T-cell (primary cell): ENCODE results near the gene NDUFV1. TPM values are rescaled to one million over a fixed set of nuclear protein-coding genes. Genes with fewer than 3 reads are reported as not detected.
"Not testable (repeated sequence)": the region's sequence is repeated elsewhere in the genome, so short reads cannot be mapped to it uniquely, and the experiment has no call there.

Experiments
- ATAC-seq, 4 experiments: fragments of 200-7000 bp in 3 of 4; fragments of 150-1000 bp in 1 of 4; cut with Tn5 transposase; replicated peaks in 1 of 4; 1 replicate in 3 of 4; 2 replicates in 1 of 4; pipeline ENCODE4 v1.10.0; 2021; ENCODE audit warnings: moderate library complexity in 3 of 4, mild to moderate bottlenecking in 2 of 4, moderate number of reproducible peaks in 1 of 4
- CTCF ChIA-PET, 2 donors: fragments of 300-600 bp; sonication (Branson Sonifier 250); formaldehyde crosslinking; loops; one replicate each; lab custom pipeline; 2022; ENCODE audit warnings: antibody characterized with exemption in 2 of 2; lab: Charles Lee
- POLR2A ChIA-PET, 2 donors: fragments of 300-600 bp; sonication (Branson Sonifier 250); formaldehyde crosslinking; loops; one replicate each; lab custom pipeline; 2022; ENCODE audit warnings: antibody characterized with exemption in 2 of 2; lab: Charles Lee
- DNase-seq, 35 experiments: peaks; one replicate each; pipeline versions ENCODE4 v3.0.0 to v3.0.0-alpha.2; 2013 to 2023
- H3K27ac ChIP-seq: one replicate; pipeline ENCODE4 v1.5.1; 2013; ENCODE audit warnings: low read length
- H3K27me3 ChIP-seq, 2 experiments: replicated peaks in 1 of 2; 1 replicate in 1 of 2; 2 replicates in 1 of 2; pipeline versions ENCODE4 v1.6.1 to v1.7.0; 2013; ENCODE audit warnings: low read length in 1 of 2, mixed read lengths in 1 of 2; ENCODE audit not compliant: control insufficient read depth in 2 of 2, insufficient read depth in 2 of 2; ENCODE audit errors: extremely low read depth in 1 of 2
- H3K36me3 ChIP-seq, 2 donors: 1 replicate in 1 of 2; 2 replicates in 1 of 2; pipeline versions ENCODE4 v1.6.1 to v1.7.0; 2013; ENCODE audit warnings: low read length in 1 of 2; ENCODE audit not compliant: control insufficient read depth in 2 of 2, insufficient read depth in 1 of 2; ENCODE audit errors: extremely low read depth in 1 of 2
- H3K4me1 ChIP-seq, 2 experiments: 1 replicate in 1 of 2; 2 replicates in 1 of 2; pipeline versions ENCODE4 v1.6.1 to v1.7.0; 2013; ENCODE audit warnings: low read length in 2 of 2, mixed read lengths in 1 of 2; ENCODE audit not compliant: insufficient read depth in 2 of 2, control insufficient read depth in 1 of 2; ENCODE audit errors: extremely low read depth in 1 of 2
- H3K4me3 ChIP-seq, 2 donors: 1 replicate in 1 of 2; 2 replicates in 1 of 2; pipeline versions ENCODE4 v1.5.1 to v1.7.0; 2013; ENCODE audit warnings: mild to moderate bottlenecking in 2 of 2, low read length in 1 of 2, moderate library complexity in 1 of 2; ENCODE audit not compliant: control insufficient read depth in 1 of 2; ENCODE audit errors: extremely low read depth in 1 of 2
- H3K9me3 ChIP-seq: 2 replicates; pipeline ENCODE4 v1.7.0; 2013
- H3K27ac Mint-ChIP-seq, 2 donors: one replicate each; pipeline ENCODE4 v1.8.0; 2020 to 2021; ENCODE audit warnings: mild to moderate bottlenecking in 2 of 2, mixed read lengths in 2 of 2
- H3K27me3 Mint-ChIP-seq, 2 donors: one replicate each; pipeline ENCODE4 v1.8.0; 2021 to 2022; ENCODE audit warnings: mixed read lengths in 2 of 2
- H3K36me3 Mint-ChIP-seq: one replicate; pipeline ENCODE4 v1.8.0; 2021; ENCODE audit warnings: mixed read lengths
- H3K4me1 Mint-ChIP-seq, 3 donors: one replicate each; pipeline ENCODE4 v1.8.0; 2020 to 2022; ENCODE audit warnings: mixed read lengths in 3 of 3, mild to moderate bottlenecking in 1 of 3
- H3K4me3 Mint-ChIP-seq, 3 donors: one replicate each; pipeline ENCODE4 v1.8.0; 2020 to 2022; ENCODE audit warnings: mild to moderate bottlenecking in 3 of 3, mixed read lengths in 3 of 3, moderate library complexity in 3 of 3
- H3K9me3 Mint-ChIP-seq, 3 donors: one replicate each; pipeline ENCODE4 v1.8.0; 2020 to 2022; ENCODE audit warnings: mixed read lengths in 3 of 3
- WGBS: methylation state at CpG from one replicate; pipeline ENCODE4 v1.1.5; 2013; ENCODE audit warnings: missing lambda C conversion rate; ENCODE audit not compliant: insufficient coverage; 5-methylcytosine and 5-hydroxymethylcytosine counted together
- total RNA-seq, 35 experiments: library from RNA in 6 of 35; stranded (reverse) in 6 of 35; fragments of 120-200 nt in 1 of 35; gene quantifications; one replicate each; pipeline versions ENCODE4 v1.2.1 to v1.2.4 and lab custom pipeline; 2013 to 2026

Gene NDUFV1
- total RNA-seq, 5 donors from 2014 or later (not counting 1 experiment from before 2014, with no cell fraction given): 199 to 250 (median 238) TPM

- Mint-ChIP-seq H3K36me3 (peaks cover 19% of the 10 kb centered on the region), H3K27ac (peak overlapping the region; percentile 58 to 90), H3K4me3 (peak overlapping the region; percentile 71 to 79 (median 72)), H3K9me3 (no peaks in the 10 kb centered on the region), H3K4me1 (peaks cover 32 to 44% (median 34%) of the 10 kb centered on the region in 3 donors), H3K27me3 (no peaks in the 10 kb centered on the region)
- ATAC-seq (no peak), DNase-seq (peak in 3 of 35 experiments; percentile 6 to 34 (median 32))
- 95% methylated on average over 15 of the region's 21 CpGs for WGBS
- Histone ChIP-seq H3K9me3 (no peaks in the 10 kb centered on the region), H3K27ac (peak overlapping the region; percentile 76), H3K27me3 (no peaks in the 10 kb centered on the region), H3K4me3 (no peak overlapping the region), H3K36me3 (peaks cover 0 to 2% of the 10 kb centered on the region in 2 donors), H3K4me1 (peaks cover 5 to 24% of the 10 kb centered on the region in 2 experiments)
- ChIA-PET POLR2A (interaction anchor here in 1 of 2 donors (0.6 kb wide), 1 partner anchor 24 kb away, joined by 5 read pairs; no protein-coding TSS in a partner anchor), CTCF (no interaction called here)
Observed at GRCh38 chr11:67584881-67585873, 21.6 kb upstream of the NDUFV1 start.

GRCh38 chr11:67585911-67586310, 20.8 kb upstream of the NDUFV1 start:
- Histone ChIP-seq H3K9me3 (no peaks in the 10 kb centered on the region), H3K4me3 (no peak overlapping the region), H3K27ac (no peak overlapping the region), H3K36me3 (peaks cover 0 to 2% of the 10 kb centered on the region in 2 donors), H3K4me1 (peaks cover 5 to 24% of the 10 kb centered on the region in 2 experiments), H3K27me3 (no peaks in the 10 kb centered on the region)
- ChIA-PET CTCF (interaction anchor here in 1 of 2 donors (0.6 kb wide), 1 partner anchor 461 kb away, joined by 8 read pairs; no protein-coding TSS in a partner anchor), POLR2A (no interaction called here)
- WGBS: 98% methylated on average over 4 of the region's 4 CpGs
- peak overlapping the region; percentile 58 to 72 for H3K27ac Mint-ChIP-seq
- ATAC-seq (no peak), DNase-seq (no peak)
- H3K4me1 Mint-ChIP-seq: peaks cover 30 to 41% (median 32%) of the 10 kb centered on the region in 3 donors
- H3K9me3 Mint-ChIP-seq: no peaks in the 10 kb centered on the region
- no peaks in the 10 kb centered on the region for H3K27me3 Mint-ChIP-seq
- peak overlapping the region; percentile 45 to 79 (median 71) for H3K4me3 Mint-ChIP-seq
- H3K36me3 Mint-ChIP-seq: peaks cover 19% of the 10 kb centered on the region

GRCh38 chr11:67586568-67587250, 20.0 kb upstream of the NDUFV1 start:
- no peaks in the 10 kb centered on the region for H3K9me3 Mint-ChIP-seq
- peak overlapping the region; percentile 12 for H3K27ac ChIP-seq

GRCh38 chr11:67588136-67588503, 18.6 kb upstream of the NDUFV1 start:
- no CpG with 5 or more reads among the region's 1 CpG for WGBS
- DNase-seq: no peak
- no peaks in the 10 kb centered on the region for H3K27me3 Mint-ChIP-seq
- no peaks in the 10 kb centered on the region for H3K27me3 ChIP-seq
- POLR2A ChIA-PET: no interaction called here
- H3K4me1 ChIP-seq: peaks cover 0 to 16% of the 10 kb centered on the region in 2 experiments
- peaks cover 19% of the 10 kb centered on the region for H3K36me3 Mint-ChIP-seq
- no peak overlapping the region for H3K4me3 ChIP-seq
- H3K27ac Mint-ChIP-seq: peak overlapping the region; percentile 11 to 31
- H3K4me3 Mint-ChIP-seq: no peak overlapping the region
- CTCF ChIA-PET: no interaction called here
- ATAC-seq: no peak
- H3K27ac ChIP-seq: no peak overlapping the region
- peaks cover 0 to 2% of the 10 kb centered on the region in 2 donors for H3K36me3 ChIP-seq
- no peaks in the 10 kb centered on the region for H3K9me3 Mint-ChIP-seq
- no peaks in the 10 kb centered on the region for H3K9me3 ChIP-seq
- H3K4me1 Mint-ChIP-seq: peaks cover 19 to 30% (median 19%) of the 10 kb centered on the region in 3 donors

More at GRCh38 chr11:67586568-67587250, 20.0 kb upstream of the NDUFV1 start:
- ATAC-seq (no peak), DNase-seq (no peak)
- peaks cover 0 to 2% of the 10 kb centered on the region in 2 donors for H3K36me3 ChIP-seq
- peaks cover 19% of the 10 kb centered on the region for H3K36me3 Mint-ChIP-seq
- ChIA-PET POLR2A (no interaction called here), CTCF (interaction anchor here in 1 of 2 donors (0.6 kb wide), 1 partner anchor 460 kb away, joined by 8 read pairs; no protein-coding TSS in a partner anchor)
- H3K4me1 Mint-ChIP-seq: peaks cover 30 to 41% (median 31%) of the 10 kb centered on the region in 3 donors
- WGBS: 100% methylated on average over 1 of the region's 5 CpGs
- no peaks in the 10 kb centered on the region for H3K9me3 ChIP-seq
- H3K4me1 ChIP-seq: peaks cover 5 to 24% of the 10 kb centered on the region in 2 experiments
- no peak overlapping the region for H3K4me3 ChIP-seq
- no peaks in the 10 kb centered on the region for H3K27me3 ChIP-seq
- H3K4me3 Mint-ChIP-seq: no peak overlapping the region
- no peaks in the 10 kb centered on the region for H3K27me3 Mint-ChIP-seq
- peak overlapping the region; percentile 19 to 81 for H3K27ac Mint-ChIP-seq

GRCh38 chr11:67588899-67589415, 17.8 kb upstream of the NDUFV1 start:
- H3K27ac Mint-ChIP-seq, H3K27me3 ChIP-seq, H3K4me3 ChIP-seq, ATAC-seq, DNase-seq, H3K27ac ChIP-seq, POLR2A ChIA-PET, H3K9me3 ChIP-seq, H3K4me3 Mint-ChIP-seq, H3K9me3 Mint-ChIP-seq, H3K36me3 ChIP-seq, H3K27me3 Mint-ChIP-seq: not testable (repeated sequence)
- Mint-ChIP-seq H3K36me3 (peaks cover 19% of the 10 kb centered on the region), H3K4me1 (peaks cover 14 to 27% (median 17%) of the 10 kb centered on the region in 3 donors)
- peaks cover 0 to 11% of the 10 kb centered on the region in 2 experiments for H3K4me1 ChIP-seq
- CTCF ChIA-PET: interaction anchor here in 1 of 2 donors (0.6 to 0.7 kb wide), 2 partner anchors 27 to 1300 kb away, joined by 3 read pairs; partner anchors contain the start of gene YIF1A
- 92% methylated on average over 4 of the region's 11 CpGs for WGBS
